GM23248 (cell line): ENCODE data around the gene C2orf78. TPM values are rescaled to one million over a fixed set of nuclear protein-coding genes. Genes with fewer than 3 reads are reported as not detected.

Experiments used
- DNase-seq: peaks from one replicate; pipeline ENCODE4 v3.0.0-alpha.2; 2015
- H2AFZ ChIP-seq: fragments of 200-600 bp; sonication (generic); 2 replicates; pipeline ENCODE4 v1.6.1; 2016; ENCODE audit warnings: antibody characterized with exemption
- H3F3A ChIP-seq: fragments of 200-600 bp; sonication (generic); 2 replicates; pipeline ENCODE4 v1.6.1; 2016; ENCODE audit warnings: mild to moderate bottlenecking, antibody characterized with exemption, mixed run types; ENCODE audit not compliant: insufficient read depth
- H3K27ac ChIP-seq: fragments of 200-600 bp; sonication (generic); 2 replicates; pipeline ENCODE4 v1.5.1; 2016; ENCODE audit warnings: mild to moderate bottlenecking
- H3K27me3 ChIP-seq: fragments of 200-600 bp; sonication (generic); replicated peaks from 2 replicates; pipeline ENCODE4 v1.6.1; 2016; ENCODE audit warnings: mild to moderate bottlenecking; ENCODE audit not compliant: insufficient read depth
- H3K36me3 ChIP-seq: fragments of 200-600 bp; sonication (generic); 2 replicates; pipeline ENCODE4 v1.6.1; 2016; ENCODE audit warnings: low read depth, mild to moderate bottlenecking
- H3K4me1 ChIP-seq: fragments of 200-600 bp; sonication (generic); 2 replicates; pipeline ENCODE4 v1.6.1; 2016; ENCODE audit warnings: mild to moderate bottlenecking; ENCODE audit not compliant: insufficient read depth
- H3K4me2 ChIP-seq: fragments of 200-600 bp; sonication (generic); one replicate; pipeline ENCODE4 v1.6.1; 2016; ENCODE audit warnings: mild to moderate bottlenecking; ENCODE audit not compliant: unreplicated experiment
- H3K4me3 ChIP-seq: fragments of 200-600 bp; sonication (generic); 2 replicates; pipeline ENCODE4 v1.5.1; 2016; ENCODE audit warnings: mild to moderate bottlenecking
- H3K79me2 ChIP-seq: fragments of 200-600 bp; sonication (generic); 2 replicates; pipeline ENCODE4 v1.6.1; 2016; ENCODE audit warnings: mild to moderate bottlenecking; ENCODE audit not compliant: insufficient read depth
- H3K9ac ChIP-seq: fragments of 200-600 bp; sonication (generic); 2 replicates; pipeline ENCODE4 v1.6.1; 2016; ENCODE audit warnings: mild to moderate bottlenecking
- H3K9me2 ChIP-seq: fragments of 200-600 bp; sonication (generic); 2 replicates; pipeline ENCODE4 v1.6.1; 2016; ENCODE audit warnings: mixed run types, mild to moderate bottlenecking, moderate library complexity; ENCODE audit not compliant: insufficient read depth
- H3K9me3 ChIP-seq: fragments of 200-600 bp; sonication (generic); one replicate; pipeline ENCODE4 v1.6.1; 2017; ENCODE audit warnings: low read depth
- H4K20me1 ChIP-seq: fragments of 200-600 bp; sonication (generic); 2 replicates; pipeline ENCODE4 v1.6.0; 2016; ENCODE audit not compliant: insufficient read depth
- EZH2 ChIP-seq: fragments of 200-600 bp; sonication (generic); IDR thresholded peaks from 2 replicates; pipeline ENCODE4 v1.6.1; 2018; ENCODE audit warnings: antibody characterized with exemption, mild to moderate bottlenecking; ENCODE audit not compliant: insufficient read depth, poor library complexity, severe bottlenecking
- EZH2phosphoT487 ChIP-seq: fragments of 200-600 bp; sonication (generic); IDR thresholded peaks from 2 replicates; pipeline ENCODE4 v1.6.1; 2018; ENCODE audit warnings: antibody characterized with exemption, moderate library complexity, mild to moderate bottlenecking, low read depth; ENCODE audit not compliant: insufficient read depth
- WGBS, 2 experiments: methylation state at CpG; one replicate each; pipeline ENCODE4 v1.1.6; 2015 to 2017; ENCODE audit warnings: low lambda C conversion rate in 2 of 2, low coverage in 1 of 2; ENCODE audit errors: missing lambda C conversion rate in 2 of 2; 5-methylcytosine and 5-hydroxymethylcytosine counted together
- in situ Hi-C: fragments of 300-500 bp; cut with MboI; formaldehyde crosslinking; loops from 2 replicates; pipeline ENCODE4 v1.15.0; 2020
- polyA plus RNA-seq: library from polyadenylated mRNA; unstranded; fragments of >200 nt; fragmentation: Nextera tagmentation; extraction: Ambion mirVana; gene quantifications from 2 replicates; pipeline ENCODE4 v1.2.1, GENCODE V29; 2016
- total RNA-seq: library from RNA; depleted of rRNA; stranded (reverse); fragments of >200 nt; shearing (Covaris generic); gene quantifications from 2 replicates; pipeline ENCODE4 v1.2.3, GENCODE V29; 2014

C2orf78 gene
- total and polyA plus RNA-seq, 2 experiments from 2014 or later, result not detected

DNA sequence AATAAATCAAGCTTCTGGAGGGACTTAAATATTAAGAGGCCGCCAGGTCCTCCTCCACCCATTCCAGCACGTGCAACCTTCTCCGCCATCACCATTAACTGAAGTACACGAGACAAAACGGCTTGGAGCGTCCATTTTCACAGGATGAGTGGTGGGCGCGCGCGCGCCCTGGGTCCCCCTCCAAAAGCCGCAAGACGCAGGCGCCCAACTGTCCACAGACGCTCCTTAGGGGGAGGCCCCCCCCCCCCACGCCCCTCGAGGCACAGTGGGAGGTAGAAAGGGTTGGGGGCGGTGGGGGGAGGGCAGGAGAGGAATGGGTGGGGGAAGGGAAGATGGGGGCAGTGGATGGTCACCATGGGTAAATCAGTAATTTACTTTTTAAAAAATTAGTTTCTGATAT lies 34.3 kb downstream of the C2orf78 start:
- H2AFZ ChIP-seq, result no peak overlapping the region
- 50 to 63% methylated on average over 6 to 18 of the region's 18 CpGs for WGBS, 2 experiments
- no peaks in the 10 kb centered on the region for H3K9me3 ChIP-seq
- H3K79me2 ChIP-seq, result no peaks in the 10 kb centered on the region
- no peak for TF ChIP-seq EZH2
- TF ChIP-seq EZH2phosphoT487, result no peak
- peaks cover 37% of the 10 kb centered on the region; the same call in 1 of the 2 replicates for H3K27me3 ChIP-seq
- H3K4me1 ChIP-seq, result no peaks in the 10 kb centered on the region
- H3K27ac ChIP-seq, result no peak overlapping the region
- H3K9ac ChIP-seq, result no peak overlapping the region
- no peaks in the 10 kb centered on the region for H3F3A ChIP-seq
- H3K4me3 ChIP-seq, result no peak overlapping the region
- H3K4me2 ChIP-seq, result no peak overlapping the region
- H4K20me1 ChIP-seq, result no peaks in the 10 kb centered on the region
- in situ Hi-C loops, result no loop called here
- no peaks in the 10 kb centered on the region for H3K36me3 ChIP-seq
- no peak for DNase-seq
- H3K9me2 ChIP-seq, result no peaks in the 10 kb centered on the region

DNA sequence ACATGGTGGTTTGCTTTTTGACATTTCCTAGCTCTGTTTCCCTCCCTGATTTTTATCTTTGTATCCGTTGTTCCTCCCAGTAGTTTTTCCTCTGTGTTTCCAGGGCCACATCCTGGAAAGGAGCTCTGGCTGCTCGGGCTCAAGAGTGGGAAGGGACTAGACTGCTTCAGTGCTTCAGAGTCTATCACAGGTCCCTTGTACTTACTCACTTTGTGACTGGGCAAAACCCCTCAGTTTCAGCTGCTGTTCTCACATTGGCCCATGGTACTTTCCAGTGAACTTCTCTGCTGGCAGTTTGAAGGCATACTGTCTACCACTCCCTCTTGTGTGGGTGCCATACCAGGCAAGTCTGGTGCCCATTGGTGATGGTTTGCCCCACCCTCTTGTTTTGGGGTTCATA lies 37.2 kb downstream of the C2orf78 start:
- Histone ChIP-seq H3K36me3 (no peaks in the 10 kb centered on the region), H3K27ac (no peak overlapping the region), H3K9me2 (no peaks in the 10 kb centered on the region), H3K27me3 (0 out of 2 replicates have a peak, but pooled peaks cover 15% of the 10 kb centered on the region), H3K9me3 (no peaks in the 10 kb centered on the region), H3K4me3 (no peak overlapping the region), H3K4me2 (no peak overlapping the region), H4K20me1 (no peaks in the 10 kb centered on the region), H3F3A (no peaks in the 10 kb centered on the region), H3K4me1 (peaks cover 3% of the 10 kb centered on the region; the same call in 1 of the 2 replicates), H3K9ac (no peak overlapping the region), H2AFZ (no peak overlapping the region), H3K79me2 (no peaks in the 10 kb centered on the region)
- in situ Hi-C loops, result no loop called here
- no peak for DNase-seq
- 9 to 10% methylated on average over 2 of the region's 2 CpGs for WGBS, 2 experiments
- TF ChIP-seq EZH2 (no peak), EZH2phosphoT487 (no peak)

DNA sequence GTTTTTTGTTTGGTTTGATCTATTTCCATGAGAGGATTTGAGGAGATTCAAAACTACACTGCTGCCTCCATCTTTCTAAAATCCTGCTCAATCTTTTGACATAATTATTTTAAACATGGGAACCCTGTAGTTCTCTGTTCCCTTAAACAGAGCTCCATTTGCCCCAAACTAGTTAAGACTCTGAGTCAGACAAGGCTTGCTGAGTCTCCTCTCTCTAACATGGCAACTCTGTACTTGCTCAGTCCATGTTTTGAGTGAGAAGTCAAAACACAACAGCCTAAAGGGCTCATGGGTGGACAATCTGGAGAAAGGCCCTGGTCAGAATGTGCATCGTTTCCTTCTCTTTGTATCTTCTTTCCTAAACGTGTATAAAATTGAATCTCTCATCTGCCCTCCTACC lies 37.7 kb downstream of the C2orf78 start:
- in situ Hi-C loops, result no loop called here
- Histone ChIP-seq H3K9me3 (no peaks in the 10 kb centered on the region), H4K20me1 (no peaks in the 10 kb centered on the region)

DNA sequence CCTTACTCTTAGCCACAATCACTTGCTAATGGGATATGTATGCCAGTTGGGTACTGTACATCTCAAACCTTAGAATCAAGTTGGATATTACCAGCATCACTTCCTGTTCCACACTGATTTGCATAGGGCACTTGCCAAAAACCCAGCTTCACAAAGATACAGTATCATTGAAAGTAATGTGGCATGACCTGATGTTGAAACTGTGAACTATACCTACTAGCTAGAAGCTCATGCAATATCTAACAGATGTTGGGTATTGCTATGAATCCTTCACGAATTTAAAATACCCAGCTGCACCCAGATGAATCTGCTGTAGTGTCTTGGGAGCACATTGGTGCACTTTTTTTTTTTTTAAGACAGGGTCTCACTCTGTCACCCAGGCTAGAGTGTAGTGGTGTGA lies 38.3 kb downstream of the C2orf78 start:
- H3K36me3 ChIP-seq, result no peaks in the 10 kb centered on the region
- no peak for TF ChIP-seq EZH2
- no peak for TF ChIP-seq EZH2phosphoT487
- H3K9me3 ChIP-seq, result no peaks in the 10 kb centered on the region
- no peak overlapping the region for H3K4me3 ChIP-seq
- 24 to 28% methylated on average over 1 of the region's 1 CpG for WGBS, 2 experiments
- H3K9ac ChIP-seq, result no peak overlapping the region
- H2AFZ ChIP-seq, result no peak overlapping the region
- H3K9me2 ChIP-seq, result no peaks in the 10 kb centered on the region
- H3K27ac ChIP-seq, result no peak overlapping the region
- peaks cover 3% of the 10 kb centered on the region; the same call in 1 of the 2 replicates for H3K4me1 ChIP-seq
- H3F3A ChIP-seq, result peaks cover under 1% of the 10 kb centered on the region; the same call in 1 of the 2 replicates
- in situ Hi-C loops, result no loop called here
- H3K79me2 ChIP-seq, result no peaks in the 10 kb centered on the region
- no peak overlapping the region for H3K4me2 ChIP-seq
- DNase-seq, result no peak
- no peaks in the 10 kb centered on the region for H4K20me1 ChIP-seq
- 0 out of 2 replicates have a peak, but pooled peaks cover 15% of the 10 kb centered on the region for H3K27me3 ChIP-seq

More for the DNA sequence above, 37.7 kb downstream of the C2orf78 start:
- TF ChIP-seq EZH2phosphoT487, result no peak
- no peak for TF ChIP-seq EZH2
- Histone ChIP-seq H3K36me3 (no peaks in the 10 kb centered on the region), H3K79me2 (no peaks in the 10 kb centered on the region), H3K9ac (no peak overlapping the region), H3K4me2 (no peak overlapping the region), H3K4me3 (no peak overlapping the region), H3K27me3 (0 out of 2 replicates have a peak, but pooled peaks cover 15% of the 10 kb centered on the region), H3K4me1 (peaks cover 3% of the 10 kb centered on the region; the same call in 1 of the 2 replicates), H3K27ac (no peak overlapping the region), H2AFZ (no peak overlapping the region), H3K9me2 (no peaks in the 10 kb centered on the region), H3F3A (no peaks in the 10 kb centered on the region)
- DNase-seq, result no peak
- 21 to 27% methylated on average over 2 of the region's 2 CpGs for WGBS, 2 experiments
